Measurements from ENCODE around the gene PRODH.
"Not testable (repeated sequence)": the region's sequence is repeated elsewhere in the genome, so short reads cannot be mapped to it uniquely, and the experiment has no call there.

The PRODH gene, protein sequence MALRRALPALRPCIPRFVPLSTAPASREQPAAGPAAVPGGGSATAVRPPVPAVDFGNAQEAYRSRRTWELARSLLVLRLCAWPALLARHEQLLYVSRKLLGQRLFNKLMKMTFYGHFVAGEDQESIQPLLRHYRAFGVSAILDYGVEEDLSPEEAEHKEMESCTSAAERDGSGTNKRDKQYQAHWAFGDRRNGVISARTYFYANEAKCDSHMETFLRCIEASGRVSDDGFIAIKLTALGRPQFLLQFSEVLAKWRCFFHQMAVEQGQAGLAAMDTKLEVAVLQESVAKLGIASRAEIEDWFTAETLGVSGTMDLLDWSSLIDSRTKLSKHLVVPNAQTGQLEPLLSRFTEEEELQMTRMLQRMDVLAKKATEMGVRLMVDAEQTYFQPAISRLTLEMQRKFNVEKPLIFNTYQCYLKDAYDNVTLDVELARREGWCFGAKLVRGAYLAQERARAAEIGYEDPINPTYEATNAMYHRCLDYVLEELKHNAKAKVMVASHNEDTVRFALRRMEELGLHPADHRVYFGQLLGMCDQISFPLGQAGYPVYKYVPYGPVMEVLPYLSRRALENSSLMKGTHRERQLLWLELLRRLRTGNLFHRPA

GRCh38 chr22:18935889-18936529, at the start of gene PRODH:
PRODH (minus strand) TSS chr22:18936293; CDS start chr22:18936287, 6 bp downstream.
- DNase-seq, result no peak

GRCh38 chr22:18985780-18986179, 49.7 kb upstream of the PRODH start:
- no peak for DNase-seq

DNA sequence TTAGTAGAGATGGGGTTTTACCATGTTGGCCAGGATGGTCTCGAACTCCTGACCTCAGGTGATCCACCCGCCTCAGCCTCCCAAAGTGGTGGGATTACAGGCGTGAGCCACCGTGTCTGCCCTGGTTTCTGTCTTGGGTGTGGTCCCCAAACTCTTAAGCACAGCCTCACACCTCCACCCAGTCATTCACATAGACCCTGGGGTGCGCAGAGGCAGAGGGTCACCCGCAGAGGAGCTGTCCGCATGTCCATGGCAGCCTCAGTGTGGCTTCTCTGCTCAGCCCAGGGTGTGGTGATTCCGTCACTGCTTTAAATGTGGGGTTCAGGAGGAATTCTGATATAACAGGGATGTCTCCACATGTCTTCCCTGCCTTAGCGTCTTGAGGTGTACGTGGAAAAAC, 48.5 kb upstream of the PRODH start:
- no peak for DNase-seq

DNA sequence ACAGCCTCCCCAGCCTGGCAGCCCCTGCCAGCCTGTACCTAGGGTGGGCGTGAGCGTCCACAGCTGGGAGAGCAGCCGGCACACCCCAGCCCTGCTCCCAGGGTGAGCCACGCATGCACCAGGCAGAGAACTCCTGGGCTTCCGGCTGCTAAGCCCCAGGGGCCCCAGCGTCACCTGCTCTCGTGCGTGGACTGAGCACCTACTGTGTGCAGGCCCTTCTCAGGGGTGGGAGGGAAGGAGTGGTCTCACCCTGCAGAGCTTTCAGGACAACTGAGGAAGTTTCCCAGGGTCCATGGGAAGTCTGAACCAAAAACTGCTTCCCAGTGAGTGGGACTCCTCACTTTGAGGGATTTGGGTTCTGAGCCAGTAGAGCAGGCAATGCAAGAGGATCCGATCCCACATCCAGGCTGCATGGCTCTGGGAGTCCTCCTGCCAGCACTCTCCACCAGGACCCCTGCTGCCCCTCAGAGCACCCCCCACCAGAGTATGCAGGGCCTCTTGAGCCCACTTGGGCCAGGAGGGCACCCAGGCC, 47.1 kb upstream of the PRODH start:
- no peak for DNase-seq

GRCh38 chr22:18980829-18981228, 44.7 kb upstream of the PRODH start:
- no peak for DNase-seq

DNA sequence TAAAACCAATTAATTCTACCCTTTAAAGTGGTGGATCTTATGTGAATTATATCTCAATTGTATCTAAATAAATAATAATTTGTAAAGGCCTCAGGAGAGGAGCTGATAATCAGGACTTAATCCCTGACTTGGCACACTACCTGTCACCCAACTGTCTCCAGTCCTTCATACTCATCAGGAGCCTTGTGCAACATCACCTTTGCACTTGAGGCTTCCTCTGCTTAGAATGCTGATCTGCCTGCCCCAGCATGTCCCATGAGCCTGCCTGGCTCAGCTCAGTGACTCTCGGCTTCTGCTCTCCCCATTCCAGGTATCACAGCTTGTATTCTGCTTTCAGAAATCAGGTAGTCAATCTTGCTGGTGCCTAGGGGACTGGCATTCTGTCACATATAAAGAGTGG, 43.9 kb upstream of the PRODH start:
- DNase-seq, result no peak

DNA sequence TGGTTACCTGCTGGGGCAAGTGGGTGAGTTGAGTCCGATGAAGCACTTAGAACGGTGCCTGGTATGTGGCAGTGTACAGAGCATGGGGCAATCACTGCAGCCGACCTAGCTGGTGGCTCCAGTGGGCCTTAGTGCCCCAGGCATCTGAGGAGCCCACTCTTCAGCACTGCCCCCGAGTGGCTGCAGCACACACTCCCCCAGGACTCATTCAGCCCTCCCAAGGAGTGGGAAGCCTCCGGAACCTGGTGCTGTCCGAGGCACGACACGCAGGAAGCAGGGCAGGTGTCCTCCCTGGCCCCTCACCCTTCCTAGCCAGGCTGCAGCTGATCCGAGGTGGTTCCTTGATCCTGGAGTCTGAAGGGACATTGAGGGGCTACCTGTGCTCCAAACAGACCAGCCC, 42.4 kb upstream of the PRODH start:
- DNase-seq, result no peak

DNA sequence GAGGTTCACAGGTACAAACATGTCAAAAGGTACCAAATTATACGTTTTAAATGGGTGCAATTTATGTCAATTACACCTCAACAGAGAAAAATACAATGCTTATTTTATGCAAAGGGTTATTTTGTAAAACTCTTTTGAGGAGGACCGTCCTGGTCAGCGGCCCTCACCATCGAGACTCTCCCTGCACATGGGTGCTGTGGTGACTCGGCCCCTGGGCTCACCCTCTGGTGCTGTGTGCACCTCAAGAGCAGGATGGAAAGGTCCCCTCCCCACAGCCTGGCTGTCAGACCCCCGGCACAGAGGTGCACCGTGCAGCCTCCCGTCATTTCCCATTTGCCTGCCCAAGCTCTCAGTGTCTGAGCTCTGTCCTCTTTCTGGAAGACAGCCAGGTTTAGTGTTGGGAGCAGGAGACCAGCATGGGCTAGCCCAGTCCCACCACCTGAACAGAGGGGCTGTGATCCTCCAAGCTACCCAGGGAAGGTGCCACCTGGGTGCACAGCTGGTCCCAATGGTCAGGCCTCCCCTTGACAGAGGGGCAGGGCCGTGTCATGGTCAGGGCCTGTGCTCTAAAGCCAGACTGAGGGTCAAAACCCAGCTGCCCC, 41.8 kb upstream of the PRODH start:
- DNase-seq, result no peak

DNA sequence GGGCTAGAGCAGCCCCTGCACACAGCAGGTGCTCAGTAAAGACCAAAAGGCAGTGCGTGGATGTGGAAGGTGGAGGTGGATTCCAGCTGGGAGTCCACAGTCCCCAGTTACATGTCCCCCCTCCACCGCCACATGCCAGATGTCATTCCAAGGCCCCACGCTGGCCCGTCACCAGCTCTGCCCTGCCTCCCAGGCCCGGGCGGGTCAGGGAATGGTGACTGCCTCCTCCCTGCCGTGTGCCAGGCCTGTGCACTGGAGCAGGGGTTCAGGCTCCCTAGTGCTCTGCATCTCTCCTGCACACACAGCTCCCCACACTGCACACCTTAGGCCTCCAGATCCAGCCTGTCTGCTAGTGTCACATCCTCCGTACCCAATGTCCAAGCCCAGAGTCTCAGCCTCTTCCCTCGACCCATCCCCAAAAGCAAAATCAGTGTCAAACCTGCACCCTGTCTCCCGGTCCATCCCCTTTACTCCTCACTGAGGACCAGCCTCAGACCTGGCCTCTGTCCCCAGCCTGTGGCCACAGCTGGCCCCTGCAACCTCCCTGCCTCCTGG, 40.2 kb upstream of the PRODH start:
- DNase-seq, result no peak

DNA sequence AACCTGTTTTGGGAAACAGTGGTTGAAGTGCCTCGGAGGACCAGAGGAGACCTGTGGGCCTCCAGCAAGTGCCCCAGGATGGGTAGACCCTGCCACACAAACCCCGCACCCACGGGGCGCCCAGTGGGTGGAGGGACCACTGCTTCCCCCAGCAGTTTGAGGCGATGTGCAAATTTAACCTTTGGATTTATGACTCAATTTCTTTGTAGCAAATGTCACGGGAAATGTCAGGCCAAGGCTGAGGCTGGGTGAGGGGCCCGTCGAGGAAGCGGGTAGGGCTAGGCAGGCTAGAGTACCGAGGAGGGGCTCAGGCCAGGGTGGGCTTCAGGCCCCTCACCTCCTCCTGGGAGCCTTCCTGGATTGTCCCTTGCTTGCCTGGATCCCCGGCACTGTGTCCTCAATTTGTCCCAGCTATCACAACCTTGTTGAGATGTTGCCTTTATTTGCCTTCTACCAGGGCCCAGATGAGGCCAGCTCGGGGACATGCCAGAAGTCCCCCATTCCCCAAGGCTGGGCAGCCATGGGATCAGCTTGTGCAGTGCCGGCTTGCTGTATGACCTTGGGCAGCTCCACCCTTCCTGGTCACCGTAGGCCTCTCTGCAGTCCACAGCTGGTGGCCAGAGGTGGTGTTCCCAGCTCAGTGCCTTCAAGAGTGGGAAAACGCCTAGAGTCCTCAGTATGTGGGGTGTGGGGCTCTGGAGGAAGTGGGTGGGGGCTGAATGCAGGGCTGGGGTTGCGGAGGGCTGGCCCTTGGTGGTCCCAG, 39.5 kb upstream of the PRODH start:
- DNase-seq, result no peak

- DNase-seq, result no peak
Observed at GRCh38 chr22:18974477-18975180, 38.5 kb upstream of the PRODH start.

GRCh38 chr22:18973264-18974031, 37.4 kb upstream of the PRODH start:
- no peak for DNase-seq

GRCh38 chr22:18972591-18972990, 36.5 kb upstream of the PRODH start:
- DNase-seq, result not testable (repeated sequence)

- not testable (repeated sequence) for DNase-seq
Observed at GRCh38 chr22:18972029-18972428, 35.9 kb upstream of the PRODH start.

GRCh38 chr22:18971321-18971751, 35.2 kb upstream of the PRODH start:
- no peak for DNase-seq

DNA sequence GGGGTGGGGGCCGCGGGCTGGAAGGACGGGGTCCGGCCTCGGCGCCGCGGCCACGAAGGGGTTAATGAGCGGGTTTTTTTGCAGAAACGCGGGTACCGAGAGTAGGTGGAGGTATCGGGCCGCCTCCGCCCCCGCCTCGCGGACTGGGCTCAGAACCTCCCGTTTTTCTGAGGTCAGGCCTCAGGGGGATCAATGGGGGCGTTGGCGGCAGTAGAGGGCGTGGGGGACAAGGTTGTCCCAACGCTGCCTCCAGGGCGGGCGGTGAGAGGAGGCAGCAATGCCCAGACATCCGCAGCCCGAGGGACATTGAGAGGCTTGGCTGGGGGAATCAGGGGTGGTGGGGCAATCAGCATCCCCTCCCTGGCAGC, 34.8 kb upstream of the PRODH start:
- no peak for DNase-seq

DNA sequence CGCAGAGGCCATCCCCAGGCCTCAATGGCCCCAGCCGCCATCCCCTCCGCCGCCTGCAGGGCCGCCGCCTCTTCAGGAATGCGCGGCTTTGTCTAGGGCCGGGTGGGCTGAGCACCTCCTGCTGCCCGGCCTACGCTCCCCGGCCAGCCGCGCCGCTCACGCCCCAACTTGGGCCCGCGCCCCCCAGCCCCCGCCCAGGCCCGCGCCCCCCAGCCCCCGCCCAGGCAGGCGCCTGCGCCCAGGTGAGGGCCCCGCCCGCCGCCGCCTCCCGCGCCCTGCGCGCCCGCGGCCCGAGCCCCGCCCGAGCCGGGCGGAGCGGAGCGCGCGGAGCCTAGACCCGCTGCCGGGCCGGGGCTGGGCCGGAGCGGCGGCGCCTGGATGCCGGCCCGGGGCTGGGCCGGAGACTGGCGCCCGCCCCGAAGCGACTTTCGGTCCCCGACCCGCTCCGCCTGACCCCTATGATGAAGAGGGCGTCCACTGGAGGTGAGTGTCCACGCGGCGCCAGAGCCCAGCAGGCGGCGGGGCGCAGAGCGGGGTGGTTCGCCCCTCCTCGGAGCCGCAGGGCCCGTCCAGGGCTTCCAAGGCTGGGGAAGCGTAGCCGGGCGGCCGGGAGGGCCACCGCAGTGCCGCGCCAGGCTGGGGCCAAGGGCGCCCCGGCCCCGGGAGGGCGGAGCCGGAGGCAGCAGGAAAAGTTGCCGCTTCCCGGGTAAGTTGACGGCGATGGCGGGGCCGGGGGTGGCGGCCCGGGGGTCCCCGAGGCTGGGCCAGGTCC, 34.3 kb upstream of the PRODH start:
- no peak for DNase-seq

DNA sequence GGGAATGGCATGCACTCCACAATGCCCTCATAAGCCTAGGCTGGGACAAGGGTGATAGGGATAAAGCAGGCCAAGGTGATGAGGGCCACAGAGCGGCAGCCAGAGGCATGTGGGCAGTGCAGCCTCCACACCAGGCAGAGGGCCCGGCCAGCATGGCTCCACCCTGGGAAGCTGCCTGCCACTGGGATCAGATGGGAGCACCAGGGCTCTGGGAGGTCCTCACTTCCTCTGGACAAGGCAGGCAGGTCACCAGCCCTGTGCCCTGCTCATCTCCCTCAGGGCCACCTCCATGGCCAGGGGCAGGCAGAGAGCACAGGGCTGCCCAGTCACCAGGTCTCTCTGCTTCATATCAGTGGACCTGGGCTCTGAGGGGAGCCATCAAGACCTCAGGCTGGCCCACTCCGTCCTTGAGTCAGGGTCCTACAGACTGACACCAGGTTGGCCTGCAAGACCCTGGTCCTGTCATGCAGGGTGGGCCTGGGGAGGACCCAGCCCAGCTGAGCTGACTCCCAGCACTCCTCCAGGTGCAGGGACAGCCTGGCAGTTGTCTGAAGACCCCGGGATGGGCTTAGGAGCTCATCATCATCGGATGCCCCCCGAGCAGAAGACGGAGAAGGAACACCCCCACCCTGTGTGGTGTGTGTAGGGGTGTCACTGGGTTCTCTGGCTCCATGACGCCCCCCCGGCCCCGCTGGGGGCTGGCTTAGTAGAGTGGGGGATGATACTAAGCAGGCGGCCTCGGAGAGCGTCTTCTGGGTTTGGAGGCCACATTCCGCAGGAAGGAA, 33.3 kb upstream of the PRODH start:
- not testable (repeated sequence) for DNase-seq
